Fibroblast of skin of left quadriceps (primary cell): ENCODE measurements around the gene CSNK2A3.
"Not testable (repeated sequence)": the region's sequence is repeated elsewhere in the genome, so short reads cannot be mapped to it uniquely, and the experiment has no call there.

Experiments
- DNase-seq, 2 experiments: peaks; one replicate each; pipeline ENCODE4 v3.0.0-alpha.2; 2013; ENCODE audit warnings: low read depth in 2 of 2

The CSNK2A3 gene

DNA sequence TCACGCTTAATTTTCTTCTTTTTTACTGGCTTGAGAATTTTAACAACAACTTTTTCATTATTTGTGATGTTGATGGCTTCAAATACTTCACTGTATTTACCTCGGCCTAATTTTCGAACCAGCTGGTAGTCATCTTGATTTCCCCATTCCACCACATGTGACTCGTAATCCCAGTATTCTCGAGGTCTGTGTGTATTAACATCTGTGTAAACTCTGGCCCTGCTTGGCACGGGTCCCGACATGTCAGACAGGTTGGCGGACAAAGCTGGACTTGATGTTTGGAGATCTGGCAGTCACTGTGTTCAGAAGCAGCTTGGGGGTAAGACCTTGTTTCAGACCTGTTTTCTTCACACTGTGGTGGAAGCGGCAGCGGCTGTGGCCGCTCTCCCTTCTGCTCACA is at the start of gene CSNK2A3:
TSS of gene CSNK2A3 (minus strand) at position 373 of the 400 bp plus-strand sequence. CDS start at position 242, 131 bp downstream.
- DNase-seq, result not testable (repeated sequence)

- DNase-seq, result no peak
These were observed 49.0 kb upstream of the CSNK2A3 start for GRCh38 chr11:11401960-11402535.

DNA sequence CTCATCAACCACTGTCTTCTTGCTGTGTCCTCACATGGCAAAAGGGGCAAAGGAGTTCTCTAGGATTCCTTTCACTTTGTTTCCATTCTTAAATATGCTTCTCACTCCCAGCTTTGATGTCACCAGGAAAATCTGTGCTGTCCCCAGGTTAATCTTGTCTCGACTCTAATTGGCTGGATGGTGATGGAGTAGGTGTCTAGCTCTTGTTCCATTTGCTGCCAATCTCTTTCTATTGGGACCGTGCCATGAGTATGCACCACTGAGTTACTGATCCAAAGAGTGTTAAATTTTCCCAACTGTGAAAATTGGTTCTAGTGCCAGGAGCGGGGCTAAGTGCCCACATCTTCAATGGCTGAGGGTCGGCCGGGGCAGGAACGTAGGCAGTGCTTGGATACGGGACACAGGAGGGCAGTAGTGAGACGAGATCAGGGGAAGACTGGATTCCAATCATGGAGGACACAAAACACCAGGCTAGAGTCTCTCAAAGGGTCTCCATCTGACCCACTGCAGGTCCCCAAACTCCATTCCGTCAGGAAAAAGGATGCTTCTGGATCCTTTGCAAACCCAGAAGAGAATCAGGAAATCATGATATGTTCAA is 47.7 kb upstream of the CSNK2A3 start:
- no peak for DNase-seq

DNA sequence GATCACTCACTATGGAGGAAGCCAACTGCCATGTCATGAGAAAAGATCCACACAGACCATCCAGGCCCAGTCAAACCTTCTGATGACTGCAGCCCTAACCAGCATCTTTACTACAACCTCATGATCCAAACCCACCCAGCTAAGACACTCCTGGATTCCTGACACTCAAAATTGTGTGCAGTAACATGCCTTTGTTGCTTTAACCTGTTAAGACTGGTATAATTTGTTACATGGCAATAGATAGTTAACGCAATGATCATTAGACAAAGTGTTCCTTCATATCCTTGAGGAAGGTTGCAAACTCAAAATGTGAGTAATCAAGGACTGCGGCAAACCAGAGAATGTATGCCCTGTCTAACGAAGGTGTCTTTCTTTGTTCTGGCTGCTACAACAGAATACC is 47.1 kb upstream of the CSNK2A3 start:
- DNase-seq, result no peak

- DNase-seq, result no peak
These were observed 44.7 kb upstream of the CSNK2A3 start for GRCh38 chr11:11397781-11398180.

GRCh38 chr11:11397036-11397415 is 44.0 kb upstream of the CSNK2A3 start:
- no peak for DNase-seq

DNA sequence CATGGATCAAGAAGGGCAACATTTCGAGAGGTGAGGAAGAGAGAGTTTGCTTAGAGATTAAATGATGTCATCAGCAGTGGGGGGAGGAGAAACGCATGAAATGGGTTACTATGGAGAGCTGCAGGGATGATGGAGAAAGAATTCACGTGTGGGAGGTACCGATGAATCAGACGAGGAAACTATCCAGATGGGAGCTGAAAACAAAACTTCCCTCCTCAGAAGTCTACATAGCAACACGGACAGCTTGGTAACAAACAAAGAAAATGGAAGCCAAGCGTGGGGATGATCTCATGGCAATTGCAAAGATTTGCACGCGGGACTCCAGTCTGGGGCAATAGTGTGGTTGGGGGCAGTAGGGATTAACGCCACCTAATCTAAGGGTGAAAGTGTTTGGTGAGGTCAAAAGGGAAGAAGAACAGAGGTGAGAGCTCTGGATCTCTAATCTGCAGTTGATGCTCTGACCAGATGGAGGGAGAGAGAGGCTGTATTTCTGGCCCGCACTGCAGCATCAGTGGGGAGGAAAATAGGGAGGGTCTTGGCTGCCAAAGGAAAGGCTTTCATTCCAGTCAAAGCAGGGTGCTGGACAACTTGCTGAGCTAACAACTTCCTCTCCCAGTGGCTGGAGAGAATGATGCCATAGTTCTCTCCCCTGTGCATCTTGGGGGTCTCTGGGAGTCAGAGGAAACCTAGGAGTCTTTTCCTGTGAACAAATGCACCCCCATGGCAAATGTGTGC is 43.4 kb upstream of the CSNK2A3 start:
- DNase-seq, result peak; percentile 49 to 55

DNA sequence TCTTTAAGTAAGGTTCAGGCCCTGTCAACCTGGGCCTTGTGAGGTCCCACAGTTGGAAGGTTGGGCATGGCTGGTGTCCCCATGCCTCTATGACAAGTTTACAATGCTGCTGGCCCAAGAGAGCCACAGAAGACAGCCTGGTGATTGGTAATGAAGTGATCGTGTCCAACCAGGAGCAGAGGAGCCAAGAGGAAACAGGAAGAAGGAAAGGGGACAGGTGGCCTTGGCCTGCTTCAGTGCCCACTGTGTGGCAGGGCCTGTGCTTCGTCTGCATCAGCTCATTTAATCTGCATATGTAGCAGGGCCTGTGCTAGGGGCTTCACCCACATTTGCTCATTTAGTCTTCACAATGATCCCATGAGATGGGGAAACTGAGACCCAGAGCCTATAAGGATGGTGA is 42.1 kb upstream of the CSNK2A3 start:
- DNase-seq, result no peak

GRCh38 chr11:11394241-11394640 is 41.2 kb upstream of the CSNK2A3 start:
- DNase-seq, result no peak

- DNase-seq, result no peak
These were observed 38.9 kb upstream of the CSNK2A3 start for GRCh38 chr11:11391796-11392463.

DNA sequence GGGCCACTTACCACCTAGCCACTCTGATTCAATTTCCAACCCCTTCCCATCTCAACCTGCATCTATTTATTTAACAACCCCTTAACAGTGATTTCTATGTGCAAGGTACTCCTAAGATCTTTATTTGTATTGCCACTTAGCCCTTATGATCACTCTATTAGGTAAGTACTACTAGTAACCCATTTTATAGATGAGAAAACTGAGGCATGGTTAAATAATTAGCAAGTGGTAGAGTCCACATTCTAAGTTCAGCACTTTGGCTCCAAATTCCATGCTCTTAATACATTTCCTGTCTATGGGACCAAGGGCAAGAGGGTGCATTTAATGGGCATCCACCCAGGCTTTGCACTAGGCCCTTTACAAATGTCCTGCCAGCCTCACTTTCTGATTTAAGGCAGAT is 38.1 kb upstream of the CSNK2A3 start:
- DNase-seq, result no peak

DNA sequence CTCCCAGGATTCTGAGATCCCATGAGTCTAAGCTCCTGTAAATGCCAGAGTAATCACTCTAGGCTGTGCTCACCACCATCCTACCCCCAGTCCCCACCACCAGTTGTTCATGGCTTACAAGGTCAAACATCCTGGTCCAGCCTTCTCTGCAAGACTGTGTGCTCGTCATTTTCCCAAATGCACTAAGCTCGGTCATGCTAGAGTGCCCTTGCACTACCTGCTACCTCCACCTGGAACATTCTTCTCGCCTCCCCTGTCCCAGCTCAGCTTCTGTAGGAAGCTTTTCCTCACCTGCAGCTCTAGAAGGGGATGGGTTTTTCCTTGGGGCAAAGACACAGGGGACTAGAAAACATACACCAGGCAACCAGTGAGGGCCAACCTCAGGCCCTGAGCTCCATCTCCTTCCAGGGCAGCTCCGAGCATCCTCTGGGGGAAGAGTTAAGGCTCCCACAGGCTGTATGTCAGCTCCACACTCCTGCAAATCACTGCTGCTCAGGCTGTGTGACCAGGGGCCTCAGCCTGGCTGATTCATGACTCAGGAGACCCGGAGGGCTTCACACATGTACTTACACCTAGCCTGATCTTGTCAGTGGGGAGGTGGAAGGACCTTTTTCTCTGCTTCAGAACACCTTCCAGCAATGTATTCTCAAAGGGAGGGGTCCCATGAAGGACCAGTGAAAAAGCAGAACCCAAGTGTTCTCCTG is 37.2 kb upstream of the CSNK2A3 start:
- DNase-seq, result no peak

DNA sequence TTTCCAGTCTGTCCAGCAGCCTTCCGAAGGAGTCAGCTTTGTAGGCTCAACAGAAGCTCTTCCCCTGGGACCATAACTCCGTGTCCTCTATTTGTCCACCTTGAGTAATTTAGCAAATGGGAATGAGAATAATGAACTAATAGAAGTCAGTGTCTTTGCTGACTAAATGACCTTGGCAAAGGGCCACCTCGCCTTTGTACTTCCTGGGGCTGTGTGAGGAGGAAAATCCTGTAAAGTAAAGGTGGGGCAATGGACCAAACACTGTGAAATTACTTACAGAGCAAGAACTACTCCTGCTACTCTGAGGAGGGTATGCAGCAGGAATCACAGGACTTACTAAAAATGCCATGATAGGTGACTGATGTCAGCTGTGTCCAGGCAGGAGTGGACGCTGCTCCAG is 36.2 kb upstream of the CSNK2A3 start:
- no peak for DNase-seq

- DNase-seq, result no peak
These were observed 34.7 kb upstream of the CSNK2A3 start for GRCh38 chr11:11387622-11388305.

- no peak for DNase-seq
These were observed 34.2 kb upstream of the CSNK2A3 start for GRCh38 chr11:11387207-11387606.

DNA sequence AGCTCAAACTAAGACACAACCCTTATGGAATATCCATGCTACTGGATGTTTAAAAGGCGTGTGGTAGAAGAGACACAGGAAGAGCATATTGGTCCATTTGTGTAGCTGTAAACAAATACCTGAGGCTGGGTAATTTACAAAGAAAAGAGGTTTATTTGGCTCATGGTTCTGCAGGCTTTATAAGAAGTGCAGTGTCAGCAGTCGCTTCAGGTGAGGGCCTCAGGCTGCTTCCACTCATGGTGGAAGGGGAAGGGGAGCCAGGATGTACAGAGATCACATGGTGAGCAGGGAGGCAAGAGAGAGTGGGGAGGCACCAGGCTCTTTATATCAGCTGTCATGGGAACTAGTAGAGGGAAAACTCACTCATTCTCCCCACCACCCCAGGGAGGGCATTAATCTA is 31.8 kb upstream of the CSNK2A3 start:
- DNase-seq, result no peak

- DNase-seq, result no peak
These were observed 30.9 kb upstream of the CSNK2A3 start for GRCh38 chr11:11383995-11384394.

GRCh38 chr11:11382858-11383532 is 29.9 kb upstream of the CSNK2A3 start:
- no peak for DNase-seq

- DNase-seq, result no peak
These were observed 28.5 kb upstream of the CSNK2A3 start for GRCh38 chr11:11381471-11382105.

- DNase-seq, result no peak
These were observed 27.8 kb upstream of the CSNK2A3 start for GRCh38 chr11:11380883-11381282.
